PC-3 (cell line): Measurements from ENCODE around the gene ATRAID.

Experiments used
- EZH2 ChIP-seq: fragments of 300-600 bp; sonication (generic); IDR thresholded peaks from one replicate; pipeline ENCODE4 v1.6.1; 2017; ENCODE audit warnings: antibody characterized with exemption, mild to moderate bottlenecking, low read length; ENCODE audit not compliant: unreplicated experiment
- EZH2phosphoT487 ChIP-seq: fragments of 300-600 bp; sonication (generic); IDR thresholded peaks from 2 replicates; pipeline ENCODE4 v1.6.1; 2018; ENCODE audit warnings: mild to moderate bottlenecking, antibody characterized with exemption, low read length, borderline replicate concordance
- TF ChIP-seq, protein P1 (sequence below): fragments of 300-600 bp; sonication (generic); conservative IDR thresholded peaks from 2 replicates; pipeline ENCODE4 v1.5.1; 2017; ENCODE audit warnings: antibody characterized with exemption, low read depth, mild to moderate bottlenecking, low read length

- TF ChIP-seq EZH2phosphoT487 (no peak), EZH2 (no peak)
- TF ChIP-seq, protein P1, sequence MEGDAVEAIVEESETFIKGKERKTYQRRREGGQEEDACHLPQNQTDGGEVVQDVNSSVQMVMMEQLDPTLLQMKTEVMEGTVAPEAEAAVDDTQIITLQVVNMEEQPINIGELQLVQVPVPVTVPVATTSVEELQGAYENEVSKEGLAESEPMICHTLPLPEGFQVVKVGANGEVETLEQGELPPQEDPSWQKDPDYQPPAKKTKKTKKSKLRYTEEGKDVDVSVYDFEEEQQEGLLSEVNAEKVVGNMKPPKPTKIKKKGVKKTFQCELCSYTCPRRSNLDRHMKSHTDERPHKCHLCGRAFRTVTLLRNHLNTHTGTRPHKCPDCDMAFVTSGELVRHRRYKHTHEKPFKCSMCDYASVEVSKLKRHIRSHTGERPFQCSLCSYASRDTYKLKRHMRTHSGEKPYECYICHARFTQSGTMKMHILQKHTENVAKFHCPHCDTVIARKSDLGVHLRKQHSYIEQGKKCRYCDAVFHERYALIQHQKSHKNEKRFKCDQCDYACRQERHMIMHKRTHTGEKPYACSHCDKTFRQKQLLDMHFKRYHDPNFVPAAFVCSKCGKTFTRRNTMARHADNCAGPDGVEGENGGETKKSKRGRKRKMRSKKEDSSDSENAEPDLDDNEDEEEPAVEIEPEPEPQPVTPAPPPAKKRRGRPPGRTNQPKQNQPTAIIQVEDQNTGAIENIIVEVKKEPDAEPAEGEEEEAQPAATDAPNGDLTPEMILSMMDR, result no peak
Measured at GRCh38 chr2:27236626-27237025, 24.8 kb downstream of the ATRAID start.
